Measurements from ENCODE around the gene SMIM5. TPM values are rescaled to one million over a fixed set of nuclear protein-coding genes. Genes with fewer than 3 reads are reported as not detected.

Gene SMIM5
- total RNA-seq, 6 experiments from 2014 or later = 0.09 TPM; not detected in 5

GRCh38 chr17:75661531-75661930 lies 28.3 kb downstream of the SMIM5 start:
- Mint-ChIP-seq H3K4me3 (no peak overlapping the region), H3K27ac (no peak overlapping the region), H3K9me3 (no peaks in the 10 kb centered on the region), H3K27me3 (ENCODE audit: insufficient read depth) (no peaks in the 10 kb centered on the region; the same call in 1 of the 2 replicates), H3K36me3 (ENCODE audit: low read depth) (peaks cover 14% of the 10 kb centered on the region), H3K4me1 (ENCODE audit: low read depth) (peaks cover 8% of the 10 kb centered on the region)
- no peak for DNase-seq
- no peak for TF ChIP-seq CTCF (IDR thresholded peaks at IDR 0.05)

GRCh38 chr17:75662511-75662910 lies 29.3 kb downstream of the SMIM5 start:
- H3K36me3 Mint-ChIP-seq (ENCODE audit: low read depth) = peaks cover 10% of the 10 kb centered on the region
- TF ChIP-seq CTCF (IDR thresholded peaks at IDR 0.05) = no peak
- no peaks in the 10 kb centered on the region; the same call in 1 of the 2 replicates for H3K27me3 Mint-ChIP-seq (ENCODE audit: insufficient read depth)
- DNase-seq = no peak
- H3K27ac Mint-ChIP-seq = no peak overlapping the region
- no peak overlapping the region for H3K4me3 Mint-ChIP-seq
- H3K4me1 Mint-ChIP-seq (ENCODE audit: low read depth) = peaks cover 8% of the 10 kb centered on the region
- no peaks in the 10 kb centered on the region for H3K9me3 Mint-ChIP-seq

GRCh38 chr17:75664099-75664549 lies 30.9 kb downstream of the SMIM5 start:
- Mint-ChIP-seq H3K4me1 (ENCODE audit: low read depth) (peaks cover 16% of the 10 kb centered on the region), H3K9me3 (no peaks in the 10 kb centered on the region), H3K4me3 (no peak overlapping the region), H3K36me3 (ENCODE audit: low read depth) (peaks cover 18% of the 10 kb centered on the region), H3K27me3 (ENCODE audit: insufficient read depth) (no peaks in the 10 kb centered on the region; the same call in 1 of the 2 replicates), H3K27ac (no peak overlapping the region)
- DNase-seq = no peak
- TF ChIP-seq CTCF (IDR thresholded peaks at IDR 0.05) = no peak

GRCh38 chr17:75665981-75666380 lies 32.7 kb downstream of the SMIM5 start:
- Mint-ChIP-seq H3K4me3 (no peak overlapping the region), H3K9me3 (no peaks in the 10 kb centered on the region), H3K27me3 (ENCODE audit: insufficient read depth) (no peaks in the 10 kb centered on the region), H3K27ac (no peak overlapping the region; the same call in 1 of the 2 replicates), H3K4me1 (ENCODE audit: low read depth) (peaks cover 23% of the 10 kb centered on the region), H3K36me3 (ENCODE audit: low read depth) (peaks cover 25% of the 10 kb centered on the region)
- DNase-seq = no peak
- no peak for TF ChIP-seq CTCF (IDR thresholded peaks at IDR 0.05)

- H3K27ac Mint-ChIP-seq = peak within 1 kb of the TSS; percentile 74
- DNase-seq = peak; percentile 97
- H3K4me1 Mint-ChIP-seq (ENCODE audit: low read depth) = peaks cover 25% of the 10 kb centered on the region
- H3K9me3 Mint-ChIP-seq = no peaks in the 10 kb centered on the region
- TF ChIP-seq CTCF (IDR thresholded peaks at IDR 0.05) = no peak
- H3K36me3 Mint-ChIP-seq (ENCODE audit: low read depth) = peaks cover 24% of the 10 kb centered on the region
- no peak within 1 kb of the TSS for H3K4me3 Mint-ChIP-seq
- H3K27me3 Mint-ChIP-seq (ENCODE audit: insufficient read depth) = no peaks in the 10 kb centered on the region
These were observed 33.9 kb downstream of the SMIM5 start, which contains the start of the genes RECQL5 and SAP30BP for GRCh38 chr17:75666959-75667790. Gene RECQL5 (minus strand): TSS chr17:75667154. CDS start chr17:75666557, 597 bp downstream. Gene SAP30BP (plus strand): TSS chr17:75667338. CDS start chr17:75667373, 35 bp downstream.
